Liver (tissue), 3 donors: ENCODE results near the gene GRXCR2.

Source experiments
- CTCF ChIP-seq: fragments of 150-350 bp; IDR thresholded peaks from 2 replicates; pipeline ENCODE4 v1.5.1; 2017; ENCODE audit warnings: improper control_type of control experiment, low read depth, low read length; ENCODE audit not compliant: missing input control
- EGR1 ChIP-seq, 2 donors: IDR thresholded peaks; 2 replicates each; pipeline ENCODE4 v1.6.1; 2016 to 2018; ENCODE audit warnings: antibody characterized with exemption in 2 of 2, low read depth in 2 of 2
- JUND ChIP-seq, 2 donors: IDR thresholded peaks; 2 replicates each; pipeline ENCODE4 v1.6.1; 2016; ENCODE audit warnings: antibody characterized with exemption in 2 of 2
- donor health status: healthy.
- donor health status: healthy.

GRCh38 chr5:145869753-145870152, 3.1 kb downstream of the GRXCR2 start:
- TF ChIP-seq CTCF (no peak), JUND (IDR thresholded peaks at IDR 0.05) (no peak), EGR1 (IDR thresholded peaks at IDR 0.05; ENCODE audit: low read depth in 2 of 2) (no peak)
